HG03159 (cell line): ENCODE data around the gene THADA.
"Not testable (repeated sequence)": the region's sequence is repeated elsewhere in the genome, so short reads cannot be mapped to it uniquely, and the experiment has no call there.

Source experiments
- ATAC-seq: cut with Tn5 transposase; IDR thresholded peaks from one replicate; pipeline ENCODE4 v1.9.1; 2021; ENCODE audit warnings: mild to moderate bottlenecking, moderate library complexity; ENCODE audit not compliant: unreplicated experiment

THADA gene

DNA sequence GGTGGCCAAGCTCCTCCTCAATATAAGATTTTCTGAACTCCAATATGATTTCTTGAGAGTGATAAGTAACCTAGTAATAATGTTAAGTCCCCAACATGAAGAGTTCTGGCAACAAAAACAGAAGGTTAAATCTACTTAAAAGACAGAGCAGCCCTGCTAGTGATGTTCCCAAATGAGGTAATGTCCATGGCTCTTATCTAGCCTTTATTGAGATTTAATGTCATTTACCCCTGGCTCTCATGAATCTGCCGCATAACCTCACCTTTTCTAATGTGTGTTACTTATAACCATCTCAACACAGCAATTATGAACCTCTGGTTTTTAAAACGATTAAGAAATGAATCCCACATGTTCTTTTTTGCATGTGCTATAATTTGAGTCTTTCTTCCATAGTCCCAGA is 201.9 kb downstream of the THADA start:
- no peak for ATAC-seq

DNA sequence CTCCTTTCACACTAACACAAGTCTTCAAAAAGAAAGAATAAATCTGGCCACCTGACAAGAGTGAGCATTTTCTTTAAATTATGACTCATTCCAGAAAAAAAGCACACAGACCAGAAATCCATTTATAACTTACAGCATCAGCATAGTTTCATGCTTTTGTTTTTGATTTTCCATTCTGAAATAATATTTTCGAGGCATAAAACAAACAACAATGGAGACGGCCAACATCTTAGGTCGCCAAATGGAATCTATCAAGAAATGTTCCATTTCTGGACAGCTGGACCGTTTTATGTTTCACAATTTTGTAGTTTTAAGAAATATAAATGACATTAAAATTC is 204.0 kb downstream of the THADA start:
- ATAC-seq: no peak

DNA sequence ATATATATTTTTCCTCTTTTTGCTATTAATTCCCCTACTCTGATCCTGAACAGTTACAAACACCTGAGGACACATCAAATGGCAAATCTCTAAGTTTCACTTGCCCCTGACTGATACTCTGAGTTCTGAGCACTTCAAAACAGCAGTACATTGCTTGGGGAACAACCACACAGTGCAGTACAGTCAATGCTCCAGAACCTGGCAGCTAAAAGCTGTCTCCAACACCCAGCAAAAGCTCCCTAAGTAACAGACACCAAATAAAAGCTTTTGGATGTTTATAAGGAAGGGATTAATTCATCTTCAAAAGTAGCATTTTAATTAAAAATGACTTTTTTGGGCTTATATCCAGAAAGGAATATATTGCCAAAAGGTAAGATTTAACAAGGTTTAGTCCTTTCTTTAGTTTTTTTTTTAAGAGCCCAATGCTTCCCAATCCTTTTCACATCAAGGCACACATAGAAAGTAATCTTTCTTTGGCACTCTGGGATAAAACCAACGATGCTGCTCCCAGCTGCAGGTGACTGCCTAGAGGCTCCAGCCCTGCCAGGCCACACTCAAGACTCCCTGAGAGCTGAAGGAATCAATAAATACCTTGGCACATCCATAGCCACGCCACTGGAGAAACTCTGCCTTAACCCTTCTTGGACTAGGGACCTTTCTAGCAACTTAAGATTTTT is 204.5 kb downstream of the THADA start:
- no peak for ATAC-seq

DNA sequence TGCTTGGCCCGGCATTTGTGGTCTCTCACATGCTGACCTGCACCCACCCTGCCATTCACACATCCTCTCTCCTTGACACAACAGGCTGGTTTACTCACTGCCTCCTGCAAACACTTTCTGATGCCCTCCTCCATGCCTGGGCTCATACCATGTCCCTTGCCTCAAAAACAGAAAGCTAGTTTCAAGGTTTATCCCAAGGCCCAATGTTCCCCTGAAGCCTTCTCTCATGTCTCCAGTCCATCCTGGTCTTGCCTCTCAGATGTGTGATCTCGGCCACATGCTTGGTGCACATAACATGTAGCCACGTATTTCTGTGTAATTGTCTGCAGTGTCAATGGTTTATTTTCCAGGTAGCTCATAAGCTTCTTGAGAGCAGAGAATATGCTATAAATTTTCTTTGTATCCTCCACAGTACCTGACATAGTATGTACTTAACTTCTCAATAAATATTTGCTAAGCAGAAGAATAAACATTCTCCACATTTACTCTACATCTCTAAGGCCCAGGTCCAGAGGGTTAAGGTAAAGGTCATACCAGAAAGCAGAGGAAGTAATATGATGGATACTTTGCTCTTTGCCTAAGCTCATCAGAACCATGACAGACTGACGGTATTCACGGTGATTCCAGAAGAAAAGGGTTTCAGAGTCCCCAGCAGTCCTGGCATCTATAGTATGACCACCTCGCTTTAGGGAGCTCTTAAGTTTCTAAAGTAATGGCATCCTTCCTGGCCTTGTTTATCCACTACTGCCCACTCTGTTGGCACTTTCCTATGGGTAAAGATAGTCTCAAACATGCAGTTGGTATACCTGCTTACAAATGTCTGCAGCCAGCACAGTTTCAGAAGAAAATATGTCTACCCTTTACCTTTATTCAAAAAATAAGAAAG is 206.0 kb downstream of the THADA start:
- ATAC-seq: no peak

DNA sequence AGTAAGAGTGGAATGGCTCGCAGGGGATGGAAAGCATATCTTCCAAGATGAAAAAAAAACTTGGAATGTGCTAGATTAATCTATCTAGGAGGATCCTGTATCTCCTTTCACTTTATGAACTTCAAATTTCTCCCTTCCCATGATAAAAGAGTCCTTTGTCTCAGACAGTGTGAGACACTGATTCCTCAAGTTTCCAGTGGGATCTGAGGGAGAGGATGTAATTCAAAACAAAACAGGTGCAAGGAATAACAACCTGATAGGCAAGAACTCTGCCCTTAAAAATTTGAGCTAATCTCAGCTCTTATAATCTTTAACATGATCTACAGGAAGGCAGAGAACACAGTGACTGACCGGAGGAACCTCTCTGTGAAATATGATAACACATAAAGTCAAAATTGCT is 207.5 kb downstream of the THADA start:
- ATAC-seq: no peak

DNA sequence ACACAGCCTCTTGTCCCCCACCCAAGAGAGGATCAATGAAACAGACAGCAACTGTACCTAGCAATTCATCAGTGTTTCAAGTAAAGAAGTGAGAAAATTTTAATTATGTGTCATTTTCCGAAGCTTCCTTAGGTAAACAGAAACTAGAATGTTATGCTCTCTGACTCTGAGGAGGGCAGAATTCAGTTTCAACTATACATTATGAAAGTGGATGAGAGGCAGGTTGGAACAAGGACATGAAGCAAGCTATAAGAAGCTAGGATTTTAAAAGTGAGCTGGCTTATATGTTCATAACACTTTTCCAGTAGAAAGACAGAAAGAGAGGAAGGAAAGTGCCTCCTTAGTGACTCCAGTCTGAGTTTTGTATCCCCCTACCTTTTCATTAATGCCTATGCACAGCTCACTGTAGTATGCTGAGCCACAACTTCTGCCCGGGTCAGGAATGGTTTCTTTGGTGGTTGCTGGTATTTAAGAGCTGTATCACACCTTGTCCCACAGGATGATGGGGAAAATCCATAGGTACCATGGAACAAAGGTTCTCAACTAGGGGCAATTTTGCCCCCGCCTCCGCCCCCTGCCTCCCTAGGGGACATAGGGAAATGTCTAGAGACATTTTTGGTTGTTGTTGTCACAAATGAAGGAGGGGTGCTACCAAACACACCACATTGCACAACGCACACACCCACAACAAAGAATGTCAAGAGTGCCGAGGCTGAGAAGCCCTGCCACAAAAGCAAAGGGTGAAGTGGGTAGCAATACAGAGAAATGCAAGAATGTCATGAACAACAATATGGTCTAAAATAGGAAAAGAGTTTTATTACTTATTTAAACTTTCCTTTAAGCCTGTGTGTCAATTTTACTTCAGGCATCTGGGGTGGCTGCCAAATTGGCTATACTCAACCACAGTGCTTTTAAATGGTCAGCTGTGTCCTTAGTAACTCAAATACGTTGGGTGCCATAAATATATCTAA is 208.5 kb downstream of the THADA start:
- ATAC-seq: peak; percentile 77

DNA sequence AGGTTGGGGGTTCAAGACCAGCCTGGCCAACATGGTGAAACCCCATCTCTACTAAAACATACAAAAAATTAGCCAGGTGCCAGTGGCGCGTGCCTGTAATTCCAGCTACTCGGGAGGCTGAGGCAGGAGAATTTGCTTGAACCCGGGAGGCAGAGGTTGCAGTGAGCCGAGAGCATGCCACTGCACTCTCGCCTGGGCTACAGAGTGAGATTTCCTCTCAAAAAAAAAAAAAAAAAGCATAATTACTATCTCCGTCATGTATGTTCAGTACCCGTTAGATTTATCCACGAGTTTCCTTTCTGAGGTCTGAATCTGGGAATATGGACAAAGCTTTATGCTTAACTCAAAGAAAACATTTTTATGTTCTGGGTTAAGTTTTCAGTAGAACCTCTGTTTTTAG is 209.2 kb downstream of the THADA start:
- not testable (repeated sequence) for ATAC-seq

DNA sequence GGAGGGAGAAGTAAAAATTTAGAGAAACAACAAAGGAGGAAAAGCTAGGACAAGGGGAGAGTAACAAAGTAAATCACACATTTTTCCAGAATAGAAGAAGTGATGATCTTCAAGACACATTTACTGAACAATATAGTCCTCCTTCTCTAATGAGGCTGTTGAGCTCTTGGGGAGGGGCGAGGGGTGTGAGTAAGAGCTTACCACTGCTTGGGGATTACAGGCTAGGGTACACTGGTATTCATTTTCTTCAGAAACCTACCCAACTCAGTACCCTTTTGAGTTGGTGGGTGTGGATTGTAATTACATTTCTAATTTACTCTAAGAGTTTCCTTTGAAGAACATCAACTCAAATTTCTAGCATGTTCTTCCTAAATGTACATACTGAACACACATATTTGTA is 211.7 kb downstream of the THADA start:
- no peak for ATAC-seq

DNA sequence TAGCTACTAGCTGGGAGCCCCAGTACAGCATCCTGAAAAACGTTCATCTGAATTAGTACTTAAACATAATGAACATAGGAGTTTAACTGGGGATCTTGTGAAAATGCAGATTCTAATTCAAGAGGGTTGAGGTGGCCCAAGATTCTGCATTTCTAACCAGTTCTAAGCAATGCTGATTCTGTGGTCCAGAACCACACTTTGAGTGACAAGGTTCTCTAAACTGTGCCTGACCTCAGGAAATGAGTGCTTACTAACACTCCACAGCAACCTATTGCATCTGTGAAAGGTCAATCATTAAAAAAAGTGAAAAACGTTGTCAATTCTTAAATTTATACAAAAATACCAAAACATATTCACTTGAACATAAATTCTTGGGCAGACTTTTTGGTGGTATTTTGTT is 212.3 kb downstream of the THADA start:
- ATAC-seq: no peak

DNA sequence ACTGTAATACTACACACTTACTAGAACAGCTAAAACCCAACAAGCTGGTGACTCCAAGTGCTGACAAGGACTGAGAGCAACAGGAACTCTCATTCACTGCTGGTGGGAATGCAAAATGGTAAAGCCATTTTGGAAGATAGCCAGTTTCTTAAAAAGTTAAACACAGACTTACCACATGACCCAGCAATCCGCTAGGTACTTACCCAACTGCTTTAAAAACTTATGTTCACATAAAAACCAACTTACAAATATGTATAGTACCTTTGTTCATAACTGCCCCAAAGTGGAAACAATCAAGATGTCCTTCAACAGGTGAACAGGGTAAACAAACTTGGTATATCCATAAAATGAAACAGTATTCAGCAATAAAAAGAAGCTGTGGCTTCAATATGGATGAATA is 216.3 kb downstream of the THADA start:
- ATAC-seq: no peak

DNA sequence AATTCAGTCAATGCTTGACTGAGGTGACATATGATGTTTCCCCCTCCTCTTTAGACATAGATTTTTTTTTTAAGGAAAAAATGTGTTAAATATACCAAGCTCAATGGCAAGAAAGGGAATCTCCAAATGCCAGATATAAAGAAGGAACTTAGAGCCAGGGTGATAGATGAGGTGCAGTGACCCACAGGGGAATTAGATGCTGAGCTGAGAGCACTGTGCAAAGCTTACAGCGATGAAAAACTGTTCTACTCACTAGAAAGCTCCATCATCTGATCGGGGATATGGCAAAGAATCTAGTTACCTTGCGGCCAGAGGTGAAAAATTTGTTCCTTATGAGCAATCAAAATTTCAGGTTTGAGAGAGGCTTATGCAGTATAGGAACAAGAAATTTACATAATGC is 218.5 kb downstream of the THADA start:
- no peak for ATAC-seq

DNA sequence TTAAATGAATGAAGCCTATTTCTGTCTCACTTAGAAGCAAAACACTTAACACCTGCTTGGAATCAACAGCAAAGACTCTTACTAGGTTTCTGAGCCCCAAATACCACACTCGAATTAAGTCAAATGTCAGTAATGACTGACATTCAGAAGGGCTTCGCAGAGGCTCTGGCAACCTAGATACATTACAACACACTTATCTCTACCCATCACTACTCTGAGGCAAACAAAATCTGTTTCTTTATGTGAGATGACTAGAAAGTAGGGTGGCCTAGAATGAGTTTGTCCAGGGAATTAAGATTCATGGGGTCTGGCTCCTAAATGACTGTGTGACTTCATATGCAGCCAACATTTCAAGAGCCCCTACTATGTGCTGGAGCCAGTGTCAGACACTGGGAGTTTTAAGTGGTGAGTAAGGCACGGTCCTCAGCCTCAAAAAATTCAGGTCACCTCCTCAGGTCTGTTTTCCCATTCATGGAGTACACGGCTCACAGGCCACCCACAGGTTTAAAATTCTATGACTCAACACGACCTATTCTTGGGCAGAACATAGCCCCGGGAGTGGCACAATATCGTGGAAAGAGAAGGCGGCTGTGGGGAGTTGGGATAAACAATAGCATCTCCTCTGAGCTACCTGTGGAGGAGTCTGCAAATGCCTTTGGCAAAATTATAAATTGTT is 219.2 kb downstream of the THADA start:
- no peak for ATAC-seq

DNA sequence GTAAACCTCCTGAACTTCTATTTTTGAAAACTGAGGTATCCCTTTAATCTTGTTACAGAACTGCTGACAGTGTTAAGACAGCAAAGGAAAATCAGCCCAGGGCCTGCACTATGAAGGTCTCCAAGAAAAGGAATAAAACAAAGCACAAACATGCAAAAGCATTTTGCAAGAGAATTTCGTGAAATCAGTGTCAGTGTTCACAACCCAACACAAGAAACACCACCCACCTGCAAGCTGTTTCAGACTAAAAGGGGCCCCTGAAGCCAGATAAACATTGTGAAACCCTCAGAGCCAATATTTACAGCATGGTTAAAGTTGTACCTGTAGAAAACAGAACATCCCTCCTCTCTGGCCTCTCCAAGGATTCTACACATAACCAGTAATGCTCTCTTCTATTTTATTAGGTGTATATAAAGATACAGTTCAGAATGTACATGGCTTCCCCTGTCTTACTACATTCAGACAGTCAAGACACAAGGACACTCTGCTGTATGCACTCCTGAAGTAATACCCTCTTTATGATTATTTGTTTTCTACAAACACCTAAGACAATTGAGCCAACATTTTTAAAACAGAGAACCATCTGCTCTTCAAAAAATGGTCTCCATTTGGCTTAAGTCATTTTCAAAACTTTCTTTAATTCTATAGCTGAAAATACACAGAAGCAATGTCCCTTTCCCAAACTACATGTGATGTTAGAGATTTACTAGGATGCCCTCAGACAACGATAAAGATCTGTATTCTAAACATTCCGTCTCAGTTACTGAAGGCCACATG is 219.9 kb downstream of the THADA start:
- ATAC-seq: no peak

DNA sequence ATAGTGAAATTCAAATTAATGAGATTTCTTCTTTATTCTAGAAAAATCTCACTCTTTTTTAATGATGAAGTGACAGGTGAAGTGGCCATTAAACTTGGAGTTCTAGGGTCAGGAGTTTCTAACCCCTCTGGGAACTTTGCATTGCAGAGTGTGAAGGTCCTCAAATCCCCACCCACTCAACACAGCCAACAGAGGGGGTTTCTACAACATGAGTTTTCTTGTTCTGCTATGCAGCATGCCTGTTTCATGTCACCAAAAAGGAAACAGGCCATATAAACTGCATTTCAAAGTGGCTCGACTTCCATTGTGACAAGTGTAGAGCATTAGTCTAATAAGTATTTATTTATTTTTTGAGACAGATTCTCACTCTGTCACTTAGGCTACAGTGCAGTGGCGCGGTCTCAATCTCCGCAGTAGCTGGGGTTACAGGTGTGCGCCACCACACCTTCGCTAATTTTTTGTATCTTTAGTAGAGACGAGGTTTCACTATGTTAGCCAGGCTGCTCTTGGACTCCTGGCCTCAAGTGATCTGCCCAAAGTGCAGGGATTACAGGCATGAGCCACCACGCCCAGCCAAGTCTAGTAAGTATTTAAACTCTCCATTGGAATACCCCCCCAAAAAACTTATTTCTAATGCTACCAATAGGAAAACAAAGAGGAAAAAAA is 223.3 kb downstream of the THADA start:
- no peak for ATAC-seq

DNA sequence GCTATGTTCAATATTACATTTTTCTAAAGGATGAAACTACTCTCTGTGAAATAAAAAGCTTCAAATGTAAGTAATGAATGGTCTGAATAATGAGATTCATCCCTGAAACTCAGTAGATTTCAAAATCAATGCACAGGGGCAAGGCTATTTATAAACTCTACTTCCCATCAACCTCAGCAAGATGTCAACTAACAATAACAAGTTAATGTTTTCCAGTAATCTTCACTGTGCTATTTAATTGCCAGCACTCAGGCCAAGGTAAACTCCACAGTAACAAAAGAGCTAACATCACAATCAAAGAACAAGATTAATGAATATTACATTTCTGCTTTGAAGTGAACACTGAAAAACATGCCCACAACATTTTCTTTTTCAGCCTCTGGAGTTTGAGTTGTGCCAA is 225.1 kb downstream of the THADA start:
- no peak for ATAC-seq

DNA sequence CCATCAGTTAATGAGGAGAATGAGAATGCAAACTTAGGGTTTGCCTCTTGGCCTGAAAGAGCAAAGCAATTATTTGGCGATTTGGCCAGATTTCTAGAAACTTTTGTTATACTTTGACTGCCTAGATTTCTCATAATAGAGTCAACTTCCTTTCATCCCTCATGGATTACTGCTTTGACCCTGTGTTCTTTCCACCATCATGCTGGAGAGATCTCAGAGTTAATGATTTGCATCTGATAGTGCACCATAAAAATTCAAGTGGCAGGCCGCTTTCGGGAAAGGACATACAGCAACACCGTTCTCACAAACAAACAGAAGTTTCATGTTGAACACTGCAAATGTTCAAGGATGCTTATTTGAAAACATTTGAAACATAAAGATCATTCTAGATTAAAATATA is 225.7 kb downstream of the THADA start:
- no peak for ATAC-seq

DNA sequence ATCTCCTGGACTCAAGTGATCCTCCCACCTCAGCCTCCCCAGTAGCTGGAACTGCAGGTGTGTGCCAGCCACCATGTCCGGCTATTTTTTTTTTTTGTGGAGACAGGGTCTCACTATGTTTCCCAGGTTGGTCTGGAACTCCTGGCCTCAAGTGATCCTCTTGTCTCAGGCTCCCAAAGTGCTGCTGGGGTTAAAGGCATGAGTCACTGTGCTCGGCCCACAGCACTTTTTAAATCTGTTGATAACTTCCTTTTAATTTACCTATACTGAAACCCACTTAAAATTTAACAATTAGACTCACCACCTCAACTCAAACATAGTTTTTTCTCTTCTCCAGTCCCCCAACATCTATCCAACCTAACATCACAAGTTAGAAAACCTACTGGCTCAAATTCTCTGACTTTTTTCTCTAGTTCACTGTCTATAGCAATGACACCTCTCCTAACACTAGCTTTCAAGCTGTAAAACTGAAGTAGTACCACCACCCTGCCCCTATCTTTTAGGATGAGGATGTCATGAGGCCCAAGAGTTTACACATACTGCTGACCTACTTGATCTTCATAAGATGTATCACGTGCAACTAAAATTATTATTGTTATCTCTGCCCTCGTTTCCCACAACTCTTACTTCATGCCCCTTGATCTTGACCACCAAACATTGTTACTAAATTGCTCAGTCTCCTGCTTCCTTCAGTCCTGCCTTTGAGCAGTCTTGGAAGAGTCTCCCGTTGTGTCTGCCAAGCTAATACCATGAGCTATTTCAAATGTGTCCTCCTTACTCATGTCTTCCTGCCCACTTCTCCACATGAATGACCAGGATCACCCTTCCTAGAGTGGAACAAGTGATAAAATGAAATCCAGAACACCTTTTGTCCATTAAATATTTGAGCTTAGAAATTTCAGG is 227.1 kb downstream of the THADA start:
- ATAC-seq: no peak

DNA sequence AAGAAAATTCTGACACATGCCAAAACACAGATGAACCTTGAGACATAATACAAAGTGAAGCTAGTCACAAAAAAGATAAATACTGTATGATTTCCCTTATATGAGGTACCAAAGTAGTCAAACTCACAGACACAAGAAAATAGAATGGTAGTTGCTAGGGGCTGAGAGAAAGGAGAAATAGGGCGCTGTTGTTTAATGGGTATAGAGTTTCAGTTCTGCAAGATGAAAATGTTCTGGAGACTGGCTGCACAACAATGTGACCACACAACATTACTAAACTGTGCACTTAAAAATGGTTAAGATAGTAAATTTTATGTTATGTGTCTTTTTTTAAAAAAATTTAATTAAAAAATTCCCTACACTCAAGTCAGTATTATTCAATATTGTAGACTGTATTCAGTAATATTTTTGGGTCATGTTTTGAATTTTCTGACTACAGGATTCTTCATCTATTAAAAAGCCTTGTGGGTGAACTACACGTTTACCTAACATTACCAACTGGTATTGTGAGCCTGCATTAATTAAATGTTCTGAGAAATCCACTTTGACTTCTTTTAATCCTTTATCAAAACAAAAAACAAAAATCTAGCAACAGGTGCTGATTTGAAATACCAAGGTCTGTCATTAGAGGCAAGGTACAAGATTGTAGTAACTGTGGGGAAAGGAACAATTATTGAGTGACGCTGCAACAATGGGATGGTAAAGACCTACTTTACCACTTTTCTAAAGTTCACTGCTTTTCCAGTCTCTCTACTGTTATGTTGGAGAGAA is 228.6 kb downstream of the THADA start:
- no peak for ATAC-seq
